Body of pancreas (tissue), 4 donors: ENCODE data around the gene MUL1.

Experiments used
- CTCF ChIP-seq, 7 experiments: fragments of 450-650 bp in 4 of 7; fragments of 200-600 bp in 3 of 7; sonication (generic) in 3 of 7; IDR thresholded peaks; one replicate each; pipeline ENCODE4 v1.5.1; 2016 to 2019; ENCODE audit warnings: antibody characterized with exemption in 7 of 7
- POLR2A ChIP-seq, 3 donors: fragments of 450-650 bp; IDR thresholded peaks; one replicate each; pipeline ENCODE4 v1.6.1; 2016; ENCODE audit warnings: antibody characterized with exemption in 3 of 3, mild to moderate bottlenecking in 2 of 3

- TF ChIP-seq CTCF (IDR thresholded peaks at IDR 0.05) (no peak), POLR2A (IDR thresholded peaks at IDR 0.05) (no peak)
These were observed 33.5 kb downstream of the MUL1 start for GRCh38 chr1:20474333-20474975.
